GM21390 (cell line): ENCODE data around the gene SAMD10.
"Not testable (repeated sequence)": the region's sequence is repeated elsewhere in the genome, so short reads cannot be mapped to it uniquely, and the experiment has no call there.

Source experiments
- ATAC-seq: cut with Tn5 transposase; IDR thresholded peaks from one replicate; pipeline ENCODE4 v1.9.1; 2021; ENCODE audit not compliant: unreplicated experiment

The SAMD10 gene

GRCh38 chr20:63942969-63943807, 36.3 kb downstream of the SAMD10 start:
- no peak for ATAC-seq

DNA sequence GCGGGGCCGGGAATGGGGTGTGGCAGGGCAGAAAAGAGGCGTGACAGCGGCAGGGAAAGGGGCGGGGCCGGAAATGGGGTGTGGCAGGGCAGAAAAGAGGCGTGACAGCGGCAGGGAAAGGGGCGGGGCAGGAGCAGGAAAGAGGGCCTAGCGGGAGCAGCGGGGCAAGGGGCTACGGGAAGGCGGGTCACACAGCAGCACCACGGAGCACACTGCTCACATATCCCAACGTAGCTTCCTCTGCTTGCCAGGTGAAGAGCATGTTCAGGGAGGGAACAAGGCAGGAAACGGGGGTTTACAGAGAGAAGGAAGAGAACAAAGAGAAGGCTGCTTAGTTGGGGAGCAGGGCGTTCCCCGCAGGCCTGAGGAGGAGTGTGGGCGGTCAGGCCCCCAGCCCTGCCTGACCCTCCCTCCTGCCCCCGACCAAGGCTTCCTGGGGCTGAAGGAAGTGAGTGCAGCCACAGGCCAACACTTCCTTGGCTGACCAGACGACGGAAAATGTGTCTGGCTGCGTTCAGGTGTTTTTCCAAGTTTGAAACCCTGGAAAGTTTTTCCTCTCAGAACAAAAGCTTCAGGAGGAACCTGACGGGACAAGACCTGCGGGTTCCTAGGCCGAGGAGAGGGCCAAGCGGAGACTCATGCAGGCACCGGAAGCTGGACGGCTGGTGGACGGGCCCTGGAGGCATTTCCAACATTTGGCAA, 37.0 kb downstream of the SAMD10 start:
- ATAC-seq = no peak

GRCh38 chr20:63941282-63942081, 38.0 kb downstream of the SAMD10 start:
- ATAC-seq = no peak

DNA sequence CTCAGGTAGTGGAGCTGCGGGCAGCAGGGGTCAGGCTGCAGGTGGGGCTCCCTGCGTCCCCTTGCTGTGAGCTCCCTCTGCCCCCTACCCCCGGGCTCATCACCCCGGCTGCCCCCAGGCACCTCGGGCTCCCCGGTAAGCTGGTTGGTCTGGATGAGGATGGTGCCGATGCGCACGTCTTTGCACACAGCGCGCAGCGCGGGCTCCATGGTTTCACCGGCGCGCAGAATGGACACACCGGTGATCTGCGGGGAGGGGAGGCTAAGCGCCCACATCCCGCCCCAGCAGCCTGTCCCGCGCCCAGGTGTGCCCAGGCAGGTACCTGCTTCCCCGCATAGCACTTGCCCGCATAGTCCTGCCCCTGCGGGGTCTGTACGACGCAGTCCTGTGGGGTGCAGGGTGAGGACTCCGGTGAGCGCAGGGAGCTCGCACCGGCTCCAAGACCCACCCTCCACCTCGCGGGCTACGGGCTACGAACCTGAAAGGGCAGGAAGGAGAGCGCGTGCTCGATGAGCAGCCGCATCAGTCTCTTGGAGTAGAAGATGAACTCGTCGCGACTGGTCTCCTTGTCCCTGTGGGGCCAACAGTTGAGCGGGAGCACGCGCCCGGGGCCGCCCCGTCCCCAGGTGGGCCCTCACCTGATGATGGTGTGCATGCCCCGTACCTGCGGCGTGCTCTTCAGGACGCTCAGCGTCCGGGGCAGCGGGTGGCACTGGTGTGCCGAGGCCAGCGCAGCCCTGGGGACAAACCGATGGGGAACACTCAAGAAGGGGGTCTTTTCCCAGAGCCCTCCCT, 38.8 kb downstream of the SAMD10 start:
- no peak for ATAC-seq

DNA sequence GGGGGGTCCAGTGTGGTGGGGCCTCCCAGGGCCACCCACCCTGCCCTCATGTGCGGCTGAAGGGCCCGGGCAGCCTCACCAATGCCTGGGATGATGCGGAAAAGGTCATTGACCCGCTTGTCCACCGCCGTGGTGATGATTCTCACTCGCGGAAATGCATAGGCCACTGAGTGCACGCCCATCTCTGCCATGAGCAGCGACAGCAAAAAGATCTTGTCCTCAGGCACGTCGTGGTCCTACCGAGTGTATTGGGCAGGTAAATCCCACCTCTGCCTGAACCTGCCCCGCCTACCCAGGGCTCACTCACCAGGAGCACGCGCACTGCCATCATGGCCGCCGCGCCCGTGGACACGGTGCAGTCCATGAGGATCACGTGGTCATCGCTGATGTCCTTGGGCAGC, 39.4 kb downstream of the SAMD10 start:
- no peak for ATAC-seq

- no peak for ATAC-seq
Observed at GRCh38 chr20:63939061-63939935, 40.1 kb downstream of the SAMD10 start.

GRCh38 chr20:63937596-63937995, 41.8 kb downstream of the SAMD10 start:
- ATAC-seq = no peak

DNA sequence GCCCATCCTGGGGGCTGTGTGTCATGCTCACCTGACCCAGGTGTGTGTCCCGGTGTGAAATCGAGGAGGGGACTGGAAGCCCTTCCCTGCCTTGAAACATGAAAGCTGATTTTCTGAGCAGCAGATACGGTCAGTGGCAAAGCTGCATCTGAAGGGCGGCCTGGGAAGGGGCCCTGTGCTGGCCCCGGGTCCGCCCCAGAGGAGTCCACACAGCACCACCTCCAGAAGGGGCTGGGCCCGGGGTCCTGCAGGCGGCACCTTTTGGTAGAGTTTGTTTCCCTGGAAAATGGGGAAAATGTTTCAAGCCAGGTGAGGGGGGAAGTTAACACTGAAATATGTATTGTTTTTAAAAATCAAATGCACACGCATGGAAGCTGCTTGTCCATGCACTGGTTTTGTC, 44.0 kb downstream of the SAMD10 start:
- no peak for ATAC-seq

- ATAC-seq = no peak
Observed at GRCh38 chr20:63934271-63935068, 45.0 kb downstream of the SAMD10 start.

DNA sequence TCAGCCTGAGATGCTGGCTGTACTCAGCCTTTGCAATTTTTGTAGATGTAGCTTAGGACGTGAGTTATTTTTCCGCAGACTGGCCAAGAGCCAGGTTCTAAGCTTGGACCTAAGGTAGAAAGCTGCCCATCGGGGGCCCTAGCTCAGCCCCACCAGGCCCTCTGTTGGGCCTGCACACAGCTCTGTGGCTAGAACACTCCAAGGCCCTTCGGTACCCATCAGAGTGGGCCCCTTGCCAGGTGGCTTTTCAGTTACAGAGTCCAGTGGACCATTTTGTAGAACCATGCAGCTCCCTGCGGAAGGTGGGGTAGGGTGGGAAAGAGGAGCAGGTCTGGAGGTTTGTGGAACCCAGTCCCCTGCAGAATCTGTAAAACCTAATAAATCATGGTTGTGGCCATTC, 45.8 kb downstream of the SAMD10 start:
- no peak for ATAC-seq

GRCh38 chr20:63932606-63933160, 46.8 kb downstream of the SAMD10 start:
- ATAC-seq = no peak

GRCh38 chr20:63931735-63932134, 47.7 kb downstream of the SAMD10 start:
- ATAC-seq = no peak

GRCh38 chr20:63930971-63931553, 48.4 kb downstream of the SAMD10 start:
- ATAC-seq = no peak

- not testable (repeated sequence) for ATAC-seq
Observed at GRCh38 chr20:63929473-63929883, 50.0 kb downstream of the SAMD10 start.

- ATAC-seq = no peak
Observed at GRCh38 chr20:63929071-63929470, 50.4 kb downstream of the SAMD10 start.

- no peak for ATAC-seq
Observed at GRCh38 chr20:63926298-63926697, 53.1 kb downstream of the SAMD10 start.

DNA sequence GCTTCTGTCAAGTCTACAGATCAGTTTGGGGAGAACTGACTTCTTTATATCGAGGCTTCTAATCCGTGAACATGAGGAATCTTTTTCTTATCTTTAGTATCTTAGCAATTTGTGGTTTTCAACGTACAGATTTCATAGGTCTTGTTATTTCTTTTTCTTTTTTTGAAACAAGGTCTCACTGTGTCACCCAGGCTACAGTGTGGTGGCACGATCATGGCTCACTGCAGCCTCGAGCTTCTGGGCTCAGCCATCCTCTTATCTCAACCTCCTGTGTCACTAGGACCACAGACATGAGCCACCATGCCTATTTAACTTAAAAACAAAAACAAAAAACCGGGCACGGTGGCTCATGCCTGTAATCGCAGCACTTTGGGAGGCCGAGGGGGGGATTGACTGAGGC, 55.2 kb downstream of the SAMD10 start:
- ATAC-seq = no peak
